ENCODE data around the gene ARID1A.

- TF ChIP-seq POLR2AphosphoS5 (IDR thresholded peaks at IDR 0.05; ENCODE audit: low read depth, low read length): no peak
- TF ChIP-seq, protein P1, sequence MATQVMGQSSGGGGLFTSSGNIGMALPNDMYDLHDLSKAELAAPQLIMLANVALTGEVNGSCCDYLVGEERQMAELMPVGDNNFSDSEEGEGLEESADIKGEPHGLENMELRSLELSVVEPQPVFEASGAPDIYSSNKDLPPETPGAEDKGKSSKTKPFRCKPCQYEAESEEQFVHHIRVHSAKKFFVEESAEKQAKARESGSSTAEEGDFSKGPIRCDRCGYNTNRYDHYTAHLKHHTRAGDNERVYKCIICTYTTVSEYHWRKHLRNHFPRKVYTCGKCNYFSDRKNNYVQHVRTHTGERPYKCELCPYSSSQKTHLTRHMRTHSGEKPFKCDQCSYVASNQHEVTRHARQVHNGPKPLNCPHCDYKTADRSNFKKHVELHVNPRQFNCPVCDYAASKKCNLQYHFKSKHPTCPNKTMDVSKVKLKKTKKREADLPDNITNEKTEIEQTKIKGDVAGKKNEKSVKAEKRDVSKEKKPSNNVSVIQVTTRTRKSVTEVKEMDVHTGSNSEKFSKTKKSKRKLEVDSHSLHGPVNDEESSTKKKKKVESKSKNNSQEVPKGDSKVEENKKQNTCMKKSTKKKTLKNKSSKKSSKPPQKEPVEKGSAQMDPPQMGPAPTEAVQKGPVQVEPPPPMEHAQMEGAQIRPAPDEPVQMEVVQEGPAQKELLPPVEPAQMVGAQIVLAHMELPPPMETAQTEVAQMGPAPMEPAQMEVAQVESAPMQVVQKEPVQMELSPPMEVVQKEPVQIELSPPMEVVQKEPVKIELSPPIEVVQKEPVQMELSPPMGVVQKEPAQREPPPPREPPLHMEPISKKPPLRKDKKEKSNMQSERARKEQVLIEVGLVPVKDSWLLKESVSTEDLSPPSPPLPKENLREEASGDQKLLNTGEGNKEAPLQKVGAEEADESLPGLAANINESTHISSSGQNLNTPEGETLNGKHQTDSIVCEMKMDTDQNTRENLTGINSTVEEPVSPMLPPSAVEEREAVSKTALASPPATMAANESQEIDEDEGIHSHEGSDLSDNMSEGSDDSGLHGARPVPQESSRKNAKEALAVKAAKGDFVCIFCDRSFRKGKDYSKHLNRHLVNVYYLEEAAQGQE (IDR thresholded peaks at IDR 0.05; ENCODE audit: insufficient read depth in 1 of 2, low read depth in 2 of 2, low read length in 2 of 2): no peak
Observed at GRCh38 chr1:26759531-26759930, 63.7 kb downstream of the ARID1A start.

Measured in PFSK-1 (cell line).